ENCODE results near the gene TMEM120B. TPM values are rescaled to one million over a fixed set of nuclear protein-coding genes. Genes with fewer than 3 reads are reported as not detected.

The TMEM120B gene
- total RNA-seq, 1 donor from 2014 or later = 9.7 TPM

GRCh38 chr12:121801595-121802484 lies 89.3 kb downstream of the TMEM120B start:
- intact Hi-C loops (cut with DNase I) = loop anchor here (5.0 kb wide), 2 partner anchors 175 to 220 kb away; partner anchors contain the start of genes BCL7A and ORAI1
- Histone ChIP-seq H3K27me3 (no peaks in the 10 kb centered on the region), H3K4me1 (peaks cover 7 to 28% of the 10 kb centered on the region in 2 donors), H3K4me3 (peak overlapping the region; percentile 94 to 98), H3K36me3 (no peaks in the 10 kb centered on the region), H3K27ac (peak overlapping the region; percentile 100), H3K9me3 (no peaks in the 10 kb centered on the region)
- no peak for DNase-seq (ENCODE audit: low spot score in 2 of 2)
- TF ChIP-seq CTCF (IDR thresholded peaks at IDR 0.05) = no peak

GRCh38 chr12:121802485-121802842 lies 89.9 kb downstream of the TMEM120B start:
- Histone ChIP-seq H3K27me3 (no peaks in the 10 kb centered on the region), H3K4me3 (peak overlapping the region; percentile 94 to 98), H3K27ac (peak overlapping the region; percentile 100), H3K4me1 (peaks cover 7 to 34% of the 10 kb centered on the region in 2 donors), H3K36me3 (no peaks in the 10 kb centered on the region), H3K9me3 (no peaks in the 10 kb centered on the region)
- no peak for TF ChIP-seq CTCF (IDR thresholded peaks at IDR 0.05)
- DNase-seq (ENCODE audit: low spot score in 2 of 2) = no peak
- intact Hi-C loops (cut with DNase I) = loop anchor here (5.0 kb wide), 2 partner anchors 175 to 220 kb away; partner anchors contain the start of genes BCL7A and ORAI1

GRCh38 chr12:121802843-121803698 lies 90.5 kb downstream of the TMEM120B start:
- H3K4me1 ChIP-seq = peaks cover 6 to 31% of the 10 kb centered on the region in 2 donors
- peak overlapping the region; percentile 94 to 98 for H3K4me3 ChIP-seq
- intact Hi-C loops (cut with DNase I) = loop anchor here (5.0 kb wide), 2 partner anchors 176 to 219 kb away; partner anchors contain the start of genes BCL7A and ORAI1
- H3K27ac ChIP-seq = peak overlapping the region; percentile 100
- no peaks in the 10 kb centered on the region for H3K9me3 ChIP-seq
- no peaks in the 10 kb centered on the region for H3K27me3 ChIP-seq
- H3K36me3 ChIP-seq = peaks cover 3 to 4% of the 10 kb centered on the region in 2 donors
- DNase-seq (ENCODE audit: low spot score in 2 of 2) = peak; percentile 71 to 94
- no peak for TF ChIP-seq CTCF (IDR thresholded peaks at IDR 0.05)

- peak within 1 kb of the TSS; percentile 100 for H3K27ac ChIP-seq
- peaks cover 0 to 22% of the 10 kb centered on the region in 2 donors for H3K4me1 ChIP-seq
- H3K4me3 ChIP-seq = peak within 1 kb of the TSS; percentile 94 to 98
- no peaks in the 10 kb centered on the region for H3K27me3 ChIP-seq
- intact Hi-C loops (cut with DNase I) = loop anchor here (1.0 to 5.0 kb wide), 3 partner anchors 9 to 218 kb away; partner anchors contain the start of genes BCL7A and ORAI1
- TF ChIP-seq CTCF (IDR thresholded peaks at IDR 0.05) = no peak
- no peaks in the 10 kb centered on the region for H3K9me3 ChIP-seq
- DNase-seq (ENCODE audit: low spot score in 2 of 2) = no peak
- H3K36me3 ChIP-seq = peaks cover 10 to 12% of the 10 kb centered on the region in 2 donors
These were observed 91.4 kb downstream of the TMEM120B start, which contains the start of gene SETD1B for GRCh38 chr12:121803861-121804416. SETD1B (plus strand) TSS chr12:121804009; CDS start chr12:121804738, 729 bp downstream.

Data from ascending aorta (tissue), 2 donors.